DMS 273 (cell line): ENCODE measurements around the gene FAM90A26.
"Not testable (repeated sequence)": the region's sequence is repeated elsewhere in the genome, so short reads cannot be mapped to it uniquely, and the experiment has no call there.

Experiments used
- DNase-seq: peaks from one replicate; lab custom pipeline; 2025; ENCODE audit not compliant: unreplicated experiment; lab: John Stamatoyannopoulos, UW

The FAM90A26 gene, protein sequence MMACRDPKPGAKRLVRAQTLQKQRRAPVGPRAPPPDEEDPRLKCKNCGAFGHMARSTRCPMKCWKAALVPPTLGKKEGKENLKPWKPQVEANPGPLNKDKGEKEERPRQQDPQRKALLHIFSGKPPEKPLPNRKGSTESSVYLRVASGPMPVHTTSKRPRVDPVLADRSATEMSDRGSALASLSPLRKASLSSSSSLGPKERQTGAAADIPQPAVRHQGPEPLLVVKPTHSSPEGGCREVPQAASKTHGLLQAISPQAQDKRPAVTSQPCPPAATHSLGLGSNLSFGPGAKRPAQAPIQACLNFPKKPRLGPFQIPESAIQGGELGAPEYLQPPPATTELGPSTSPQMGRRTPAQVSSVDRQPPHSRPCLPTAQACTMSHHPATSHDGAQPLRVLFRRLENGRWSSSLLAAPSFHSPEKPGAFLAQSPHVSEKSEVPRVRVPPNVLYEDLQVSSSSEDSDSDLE

DNA sequence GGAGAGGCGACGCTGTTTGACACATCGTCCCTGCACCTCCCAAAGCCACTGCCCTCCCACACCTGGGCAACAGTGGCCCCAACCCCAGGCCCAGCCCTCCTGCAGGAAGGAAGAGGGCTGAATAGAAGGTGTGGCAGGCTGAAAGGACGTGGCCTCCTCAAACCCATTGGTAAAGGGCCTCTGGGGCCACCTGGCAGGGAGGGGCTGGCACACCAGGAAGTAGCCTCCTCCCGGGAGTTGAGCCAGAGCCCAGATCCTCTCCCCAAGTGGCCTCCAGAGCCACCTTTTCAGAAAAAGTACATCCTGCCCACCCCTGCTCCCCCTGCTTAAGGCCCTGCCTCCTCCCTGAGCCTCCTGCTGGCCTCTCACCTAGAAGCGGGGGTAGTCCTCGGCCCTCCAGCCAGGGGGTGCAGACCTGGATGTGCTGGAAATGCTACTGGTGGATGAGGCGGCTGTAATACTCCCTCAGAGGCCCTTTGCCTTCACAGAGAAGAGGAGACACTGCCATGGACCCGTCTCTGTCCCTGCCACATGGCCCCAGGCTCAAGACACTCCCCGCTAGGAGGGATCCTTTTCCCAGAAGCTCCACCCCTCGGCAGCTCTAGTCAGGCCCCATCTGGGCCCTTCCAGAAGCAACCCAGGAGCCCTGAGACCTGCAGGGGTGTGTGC lies at the start of gene FAM90A26:
TSS of gene FAM90A26 (plus strand) at position 619 of the 669 bp plus-strand sequence. CDS start 2,764 bp downstream, outside the sequence.
- DNase-seq: not testable (repeated sequence)

DNA sequence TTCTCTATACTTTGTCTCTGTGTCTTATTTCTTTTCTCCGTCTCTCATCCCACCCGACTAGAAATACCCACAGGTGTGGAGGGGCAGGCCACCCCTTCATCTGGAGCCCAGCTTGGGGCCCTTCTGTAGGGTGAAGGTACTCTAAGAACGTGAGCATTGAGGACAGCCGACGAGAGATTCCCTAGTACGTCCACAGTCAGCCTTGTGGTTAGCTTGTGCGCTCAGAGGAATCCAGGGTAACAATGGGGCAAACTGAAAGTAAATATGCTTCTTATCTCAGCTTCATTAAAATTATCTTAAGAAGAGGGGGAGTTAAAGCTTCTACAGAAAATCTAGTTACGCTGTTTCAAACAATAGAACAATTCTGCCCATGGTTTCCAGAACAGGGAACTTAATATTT lies 47.5 kb upstream of the FAM90A26 start:
- DNase-seq: not testable (repeated sequence)

DNA sequence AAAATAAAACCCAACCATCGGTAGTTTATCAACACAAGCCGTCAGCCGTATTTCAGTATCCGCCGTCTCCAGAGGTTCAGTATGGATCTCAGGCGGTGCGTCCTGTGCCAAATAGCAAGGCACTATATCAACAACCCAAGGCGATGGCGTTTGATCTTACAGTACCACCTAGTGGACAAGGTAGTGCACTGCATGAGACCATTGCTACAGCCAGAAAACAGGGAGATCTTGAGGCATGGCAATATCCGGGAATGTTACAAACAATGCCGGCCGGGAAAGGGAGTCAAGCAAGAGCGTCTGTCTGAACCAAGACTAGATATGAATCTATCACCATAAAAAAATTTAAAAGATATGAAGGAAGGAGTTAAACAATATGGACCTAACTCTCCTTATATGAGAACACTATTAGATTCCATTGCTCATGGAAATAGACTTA lies 46.6 kb upstream of the FAM90A26 start:
- peak; percentile 74 for DNase-seq

DNA sequence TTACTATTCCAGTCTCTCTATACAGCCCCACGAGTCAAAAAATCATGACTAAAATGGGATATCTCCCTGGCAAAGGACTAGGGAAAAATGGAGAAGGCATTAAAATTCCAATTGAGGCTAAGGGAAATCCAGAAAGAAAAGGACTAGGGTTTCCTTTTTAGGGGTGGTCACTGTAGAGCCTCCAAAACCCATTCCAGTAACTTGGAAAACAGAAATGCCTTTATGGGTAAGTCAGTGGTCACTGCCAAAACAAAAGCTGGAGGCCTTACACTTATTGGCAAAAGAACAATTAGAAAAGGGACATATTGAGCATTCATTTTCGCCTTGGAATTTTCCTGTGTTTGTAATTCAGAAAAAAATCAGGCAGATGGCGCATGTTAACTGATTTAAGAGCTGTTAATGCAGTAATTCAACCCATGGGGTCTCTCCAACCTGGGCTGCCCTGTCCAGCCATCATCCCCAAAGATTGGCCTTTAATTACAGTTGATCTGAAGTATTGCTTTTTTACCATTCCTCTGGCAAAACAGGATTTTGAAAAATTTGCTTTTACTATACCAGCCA lies 44.5 kb upstream of the FAM90A26 start:
- DNase-seq: peak; percentile 26

DNA sequence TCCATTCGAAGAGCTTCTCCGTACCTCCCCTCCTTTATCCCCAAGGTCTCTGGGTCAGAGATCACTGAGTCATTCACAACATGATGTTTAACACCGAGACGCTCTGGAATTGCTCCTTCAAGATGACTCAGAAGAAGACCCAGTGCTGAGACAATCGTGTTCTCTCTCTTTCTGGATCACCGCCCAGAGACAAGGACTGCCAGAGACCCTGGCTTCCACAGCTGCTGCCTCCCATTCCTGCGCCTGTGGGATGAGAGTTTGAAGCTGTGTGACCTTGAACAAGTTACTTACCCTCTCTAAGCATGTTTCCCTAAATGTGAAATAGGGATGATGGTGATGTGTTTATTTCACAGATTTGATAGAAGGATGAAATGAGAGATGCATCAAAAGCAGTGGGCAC lies 38.8 kb upstream of the FAM90A26 start:
- DNase-seq: not testable (repeated sequence)

DNA sequence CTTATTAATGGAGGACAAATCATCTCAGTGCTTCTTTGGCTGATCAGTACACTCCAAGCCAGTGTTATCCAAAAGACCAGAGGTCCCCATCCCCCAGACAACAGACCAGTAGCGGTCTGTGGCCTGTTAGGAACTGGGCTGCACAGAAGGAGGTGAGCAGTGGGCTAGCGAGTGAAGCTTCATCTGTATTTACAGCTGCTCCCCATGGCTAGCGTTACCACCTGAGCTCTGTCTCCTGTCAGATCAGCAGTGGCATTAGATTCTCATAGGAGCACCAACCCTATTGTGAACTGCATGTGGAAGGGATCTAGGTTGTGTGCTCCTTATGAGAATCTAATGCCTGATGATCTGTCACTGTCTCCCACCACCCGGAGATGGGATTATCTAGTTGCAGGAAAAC lies 37.4 kb upstream of the FAM90A26 start:
- not testable (repeated sequence) for DNase-seq

DNA sequence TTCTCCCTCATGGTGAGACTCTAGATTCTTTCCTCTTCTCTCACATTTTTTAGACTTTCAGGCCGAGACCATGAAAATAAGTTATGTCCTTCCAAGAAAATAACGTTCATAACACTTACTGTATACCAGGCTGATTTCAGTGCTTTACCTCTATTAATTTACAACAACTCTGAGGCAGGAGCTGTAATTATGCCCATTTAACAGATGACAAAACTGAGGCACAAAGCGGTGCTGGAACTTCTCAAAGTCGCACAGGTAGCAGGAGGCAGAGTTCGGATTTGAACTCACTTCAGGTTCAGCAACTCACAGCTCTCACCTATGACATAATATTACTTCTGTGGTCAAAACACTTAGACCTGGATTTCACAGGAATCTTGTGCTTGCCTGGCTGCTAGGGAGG lies 36.2 kb upstream of the FAM90A26 start:
- DNase-seq: not testable (repeated sequence)

DNA sequence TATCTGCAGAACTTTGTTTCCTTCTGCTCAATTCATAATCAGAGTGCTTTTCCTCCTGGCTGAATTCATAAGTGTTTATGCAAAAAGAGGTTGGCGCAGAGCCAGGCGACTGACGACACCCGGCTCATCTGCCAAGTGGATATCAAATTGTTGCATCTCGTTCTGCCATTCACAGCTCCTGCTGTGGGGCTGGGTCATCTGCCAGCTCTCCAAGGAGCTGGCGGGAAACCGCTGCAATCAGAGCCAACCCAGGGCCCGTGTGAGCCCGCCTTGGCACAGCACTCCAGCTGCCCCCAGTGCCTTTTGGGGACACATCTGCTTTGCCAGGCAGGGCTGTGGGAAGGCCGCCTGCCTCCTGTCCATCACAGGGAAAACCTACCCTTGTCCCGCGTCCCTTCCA lies 35.7 kb upstream of the FAM90A26 start:
- DNase-seq: peak; percentile 66

DNA sequence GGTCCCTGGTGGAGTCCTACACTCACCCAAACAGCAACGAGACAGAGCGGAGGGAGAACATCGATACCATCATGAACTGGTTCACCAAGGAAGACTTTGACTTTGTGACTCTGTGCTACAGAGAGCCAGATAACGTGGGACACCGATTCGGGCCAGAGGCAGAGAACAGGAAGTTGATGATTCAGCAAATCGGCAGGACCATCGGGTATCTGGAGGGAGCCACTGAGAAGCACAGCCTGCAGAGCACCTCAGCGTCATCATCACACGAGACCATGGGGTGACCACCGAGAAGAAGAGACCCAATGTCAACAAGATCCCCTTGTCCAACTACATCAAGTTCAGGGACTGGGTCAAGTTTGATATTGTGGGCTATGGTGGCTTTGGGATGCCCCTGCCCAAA lies 29.2 kb upstream of the FAM90A26 start:
- not testable (repeated sequence) for DNase-seq

DNA sequence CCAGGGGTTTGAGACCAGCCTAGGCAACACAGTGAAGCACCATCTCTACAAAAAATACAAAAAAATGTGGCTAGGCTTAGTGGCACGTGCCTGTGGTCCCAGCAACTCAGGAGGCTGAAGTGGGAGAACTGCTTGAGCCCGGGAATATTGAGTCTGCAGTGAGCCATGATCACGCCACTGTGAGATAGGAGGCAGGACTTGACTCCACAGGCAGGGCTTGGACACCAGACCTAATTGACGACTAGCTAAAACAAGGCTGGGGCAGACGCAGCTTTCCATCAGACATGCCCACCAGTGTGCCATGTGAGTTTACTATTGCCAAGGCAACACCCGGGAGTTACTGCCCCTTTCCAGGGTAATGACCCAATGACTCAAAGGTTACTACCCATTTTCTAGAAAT lies 27.4 kb upstream of the FAM90A26 start:
- DNase-seq: not testable (repeated sequence)

DNA sequence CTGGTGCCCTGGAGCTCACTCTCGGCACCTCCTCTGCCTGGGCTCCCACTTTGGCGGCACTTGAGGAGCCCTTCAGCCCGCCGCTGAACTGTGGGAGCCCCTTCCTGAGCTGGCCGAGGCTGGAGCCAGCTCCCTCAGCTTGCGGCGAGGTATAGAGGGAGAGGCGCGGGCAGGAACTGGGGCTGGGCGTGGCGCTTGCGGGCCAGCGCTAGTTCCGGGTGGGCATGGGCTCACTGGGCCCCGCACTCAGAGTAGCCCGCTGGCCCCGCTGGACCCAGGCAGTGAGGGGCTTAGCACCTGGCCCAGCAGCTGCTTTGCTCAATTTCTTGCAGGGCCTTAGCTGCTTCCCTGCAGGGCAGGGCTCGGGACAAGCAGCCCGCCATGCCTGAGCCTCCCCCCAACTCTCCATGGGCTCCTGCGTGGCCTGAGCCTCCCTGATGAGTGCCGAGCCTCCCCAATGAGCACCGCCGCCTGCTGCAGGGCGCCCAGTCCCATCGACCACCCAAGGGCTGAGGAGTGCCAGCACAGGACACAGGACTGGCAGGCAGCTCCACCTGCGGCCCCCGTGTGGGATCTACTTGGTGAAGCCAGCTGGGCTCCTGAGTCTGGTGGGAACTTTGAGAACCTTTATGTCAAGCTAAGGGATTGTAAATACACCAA lies 26.7 kb upstream of the FAM90A26 start:
- no peak for DNase-seq

DNA sequence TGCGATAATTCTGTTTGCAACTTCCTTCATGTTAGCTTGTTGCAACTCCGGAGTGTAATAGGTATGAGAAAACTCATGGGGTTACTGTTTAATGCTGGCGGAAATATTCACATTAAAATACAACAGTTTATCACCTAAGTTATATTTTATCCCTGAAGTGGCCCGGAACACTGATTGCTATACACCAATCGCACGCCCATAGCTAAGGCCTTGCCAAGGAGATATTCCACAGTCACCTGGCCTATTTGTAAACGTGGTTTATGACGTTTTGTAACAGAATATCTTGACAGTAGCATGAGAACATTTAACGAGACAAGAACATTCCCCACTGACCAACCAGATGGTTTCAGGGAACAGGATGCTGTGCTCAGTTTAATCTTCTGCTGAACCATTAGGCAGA lies 23.2 kb upstream of the FAM90A26 start:
- no peak for DNase-seq

DNA sequence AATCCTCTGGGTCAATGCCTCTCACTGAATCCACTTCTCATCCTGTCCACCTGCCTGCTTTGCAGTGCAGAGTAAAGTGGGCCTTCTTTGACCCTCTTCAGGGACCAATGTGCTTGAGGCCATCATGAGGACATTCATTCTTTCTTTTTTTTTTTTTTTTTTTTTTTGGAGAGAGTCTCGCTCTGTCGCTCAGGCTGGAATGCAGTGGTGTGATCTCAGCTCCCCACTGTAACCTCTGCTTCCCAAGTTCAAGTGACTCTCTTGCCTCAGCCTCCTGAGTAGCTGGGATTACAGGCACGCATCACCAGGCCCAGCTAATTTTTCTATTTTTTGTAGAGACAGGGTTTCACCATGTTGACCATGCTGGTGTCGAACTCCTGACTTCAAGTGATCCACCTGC lies 22.8 kb upstream of the FAM90A26 start:
- not testable (repeated sequence) for DNase-seq

DNA sequence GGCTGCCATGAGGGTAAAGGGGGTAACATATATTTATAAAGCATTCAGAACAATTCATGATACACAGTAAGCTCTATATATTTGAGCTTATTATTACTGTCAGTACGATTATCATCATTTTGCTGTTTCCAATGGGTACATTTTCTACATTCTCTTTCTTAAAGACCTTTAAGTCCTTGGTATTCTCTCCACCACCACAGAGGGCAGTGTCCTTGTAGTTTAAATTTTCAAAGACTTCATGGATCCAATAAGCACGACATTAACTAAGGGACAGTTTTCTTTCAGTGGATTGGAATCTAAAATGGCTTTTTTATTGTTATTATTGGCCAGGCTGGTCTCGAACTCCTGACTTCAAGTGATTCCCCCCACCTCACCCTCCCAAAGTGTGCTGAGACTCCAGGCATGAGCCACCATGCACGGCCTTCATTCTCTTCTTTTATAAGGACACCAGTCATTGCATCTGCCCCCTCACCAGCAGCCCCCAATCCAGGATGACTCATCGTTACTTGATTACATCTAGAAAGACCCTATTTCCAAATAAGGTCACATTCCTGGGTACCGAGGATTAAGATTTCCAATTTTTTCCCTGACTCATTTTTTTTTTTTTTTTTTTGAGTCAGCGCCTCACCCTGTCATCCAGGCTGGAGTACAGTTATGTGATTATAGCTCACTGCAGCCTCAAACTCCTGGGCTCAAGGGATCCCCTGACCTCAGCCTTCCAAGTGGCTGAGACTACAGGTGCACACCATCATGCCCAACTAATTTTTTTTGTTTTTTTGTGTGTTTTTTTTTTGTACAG lies 21.4 kb upstream of the FAM90A26 start:
- not testable (repeated sequence) for DNase-seq

DNA sequence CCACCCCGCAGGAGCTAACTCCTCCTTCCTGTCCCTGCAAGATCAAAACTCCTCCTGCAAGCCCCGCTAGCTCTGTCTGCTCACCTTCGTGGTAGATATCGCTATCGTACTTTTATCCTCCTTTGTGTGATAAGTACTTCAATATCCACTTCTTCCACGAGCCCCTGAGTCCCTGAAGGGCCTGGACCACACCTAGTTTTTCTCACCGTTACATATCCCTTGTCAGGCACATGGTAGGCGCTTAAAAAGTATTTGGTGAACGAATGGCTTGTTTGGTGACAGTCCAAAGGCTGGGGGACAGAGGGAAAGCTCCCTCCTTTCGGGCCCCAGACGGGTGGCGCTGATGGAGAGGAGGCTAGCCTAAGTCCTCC lies 18.4 kb upstream of the FAM90A26 start:
- not testable (repeated sequence) for DNase-seq

DNA sequence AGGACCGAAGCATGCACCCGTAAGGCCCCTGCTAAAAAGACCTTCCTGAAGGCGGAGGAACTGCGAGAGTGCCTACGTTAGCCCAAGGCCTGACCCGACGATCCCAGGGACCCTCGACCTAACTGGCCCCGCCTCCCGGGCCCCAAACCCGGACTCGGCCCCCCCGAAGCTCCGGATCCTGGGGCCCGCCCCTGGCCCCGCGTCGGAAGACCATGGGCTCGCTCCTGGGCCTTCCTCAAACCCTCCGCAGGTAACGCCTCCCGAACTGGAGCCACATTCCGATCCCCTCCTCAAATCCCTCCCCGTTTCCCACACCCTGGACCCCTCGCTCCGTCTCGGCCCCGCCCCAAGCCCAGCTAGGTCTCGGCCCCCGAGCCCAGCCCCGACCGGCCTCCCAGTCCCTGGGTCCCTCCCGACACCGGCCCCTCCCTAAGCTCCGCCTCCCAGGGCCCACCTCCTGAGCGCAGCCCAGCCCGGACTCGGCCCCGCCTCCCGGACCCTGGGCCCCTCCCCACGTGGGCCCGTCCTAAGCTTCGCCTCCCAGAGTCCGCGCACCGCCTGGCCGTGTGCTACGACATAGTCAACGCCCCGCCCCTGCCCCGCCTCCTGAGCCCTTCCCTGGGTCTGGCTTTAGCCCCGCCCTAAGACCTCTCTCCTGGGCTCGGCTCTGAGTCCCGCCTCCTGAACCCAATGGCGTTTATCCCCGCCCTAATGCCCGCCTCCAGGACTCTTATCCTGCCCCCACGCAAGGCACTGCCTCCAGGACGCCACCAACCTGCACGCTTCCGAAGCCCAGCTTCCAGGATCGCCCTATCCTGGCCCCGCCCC lies 17.8 kb upstream of the FAM90A26 start:
- DNase-seq: peak; percentile 92

DNA sequence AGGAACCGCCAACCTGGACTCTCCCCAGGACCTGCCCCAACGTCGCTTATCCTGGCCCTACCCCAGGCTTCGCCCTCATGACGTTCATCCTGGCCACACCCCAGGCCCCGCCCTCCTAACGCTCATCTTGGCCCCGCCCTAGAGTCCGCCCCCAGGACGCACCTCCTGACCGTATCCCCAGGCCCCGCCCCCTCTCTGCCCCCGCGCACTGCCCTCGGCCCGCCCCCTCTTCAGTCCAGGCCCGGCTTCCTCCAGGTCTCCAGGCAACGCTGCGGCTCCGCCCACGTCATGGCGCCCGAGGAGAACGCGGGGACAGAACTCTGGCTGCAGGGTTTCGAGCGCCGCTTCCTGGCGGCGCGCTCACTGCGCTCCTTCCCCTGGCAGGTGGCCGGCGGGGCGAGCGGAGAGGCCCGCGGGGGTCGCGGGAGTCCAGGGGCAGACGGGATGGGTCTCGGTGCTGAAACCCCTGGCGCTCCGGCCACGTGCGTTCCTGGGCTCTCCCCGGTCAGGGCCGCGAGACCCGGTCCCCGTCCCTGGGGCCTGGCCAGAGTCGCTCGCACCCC lies 17.1 kb upstream of the FAM90A26 start:
- DNase-seq: peak; percentile 92

DNA sequence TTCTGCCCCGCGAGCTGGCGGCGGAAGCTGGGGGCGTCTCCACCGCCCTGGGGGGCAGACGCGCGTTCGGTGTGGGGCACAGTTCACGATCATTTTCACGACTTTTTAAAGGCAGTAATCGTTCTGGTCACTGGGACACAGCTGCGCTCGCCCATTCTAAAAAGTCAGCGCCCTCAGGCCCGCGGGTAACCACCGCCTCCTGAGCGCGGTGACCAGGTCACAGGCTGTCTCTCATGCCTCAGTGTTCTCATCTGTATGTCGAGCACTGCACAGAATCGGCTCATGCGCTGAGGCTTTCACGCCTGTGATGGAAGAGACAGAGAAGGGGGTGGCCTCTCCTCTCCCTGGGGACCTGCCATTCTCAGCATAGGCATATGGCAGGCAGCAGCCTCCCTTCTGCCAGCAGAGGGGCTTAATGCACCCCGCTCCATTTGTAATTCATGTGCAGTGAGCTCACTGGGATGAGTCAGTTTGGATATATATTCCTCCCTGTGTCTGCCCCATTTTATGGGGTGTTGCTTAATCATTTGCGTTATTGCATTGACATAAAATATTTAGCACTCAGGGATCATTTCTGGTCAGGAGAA lies 16.5 kb upstream of the FAM90A26 start:
- DNase-seq: peak; percentile 77
